H9 (cell line): ENCODE results near the gene SOX30. TPM values are rescaled to one million over a fixed set of nuclear protein-coding genes. Genes with fewer than 3 reads are reported as not detected.
"Not testable (repeated sequence)": the region's sequence is repeated elsewhere in the genome, so short reads cannot be mapped to it uniquely, and the experiment has no call there.

Source experiments
- DNase-seq: peaks from one replicate; pipeline ENCODE4 v3.0.0-alpha.2; 2017
- H2AFZ ChIP-seq: one replicate; pipeline ENCODE4 v1.6.1; 2013; ENCODE audit warnings: mild to moderate bottlenecking, low read length, control low read depth, moderate library complexity
- H2AK5ac ChIP-seq: 2 replicates; pipeline ENCODE4 v1.6.1; 2013; ENCODE audit warnings: low read length, control low read depth, mixed read lengths; ENCODE audit not compliant: insufficient read length
- H2BK120ac ChIP-seq: one replicate; pipeline ENCODE4 v1.6.1; 2013; ENCODE audit warnings: low read depth, mild to moderate bottlenecking, low read length, control low read depth, inconsistent platforms; ENCODE audit not compliant: poor library complexity, severe bottlenecking
- H2BK12ac ChIP-seq: 2 replicates; pipeline ENCODE4 v1.6.1; 2013; ENCODE audit warnings: low read length, control low read depth, mixed read lengths, low read depth; ENCODE audit not compliant: insufficient read length
- H2BK15ac ChIP-seq: 2 replicates; pipeline ENCODE4 v1.6.1; 2013; ENCODE audit warnings: low read depth, low read length, control low read depth
- H2BK20ac ChIP-seq: one replicate; pipeline ENCODE4 v1.6.1; 2013; ENCODE audit warnings: low read depth, mild to moderate bottlenecking, low read length, control low read depth, inconsistent platforms; ENCODE audit not compliant: poor library complexity, severe bottlenecking
- H2BK5ac ChIP-seq: 2 replicates; pipeline ENCODE4 v1.6.1; 2013; ENCODE audit warnings: low read length, control low read depth, mixed read lengths; ENCODE audit not compliant: insufficient read length
- H3K14ac ChIP-seq: 2 replicates; pipeline ENCODE4 v1.6.1; 2013; ENCODE audit warnings: low read length, control low read depth; ENCODE audit not compliant: insufficient read depth
- H3K18ac ChIP-seq: 2 replicates; pipeline ENCODE4 v1.6.1; 2013; ENCODE audit warnings: low read depth, mild to moderate bottlenecking, mixed read lengths, low read length, control low read depth; ENCODE audit not compliant: insufficient read length
- H3K23ac ChIP-seq: 2 replicates; pipeline ENCODE4 v1.6.1; 2013; ENCODE audit warnings: low read length, control low read depth, mixed read lengths, low read depth; ENCODE audit not compliant: insufficient read length
- H3K23me2 ChIP-seq: 2 replicates; pipeline ENCODE4 v1.6.1; 2013; ENCODE audit warnings: low read depth, mild to moderate bottlenecking, mixed read lengths, low read length, control low read depth; ENCODE audit not compliant: insufficient read length, poor library complexity, severe bottlenecking
- H3K27ac ChIP-seq: 2 replicates; pipeline ENCODE4 v1.5.1; 2013; ENCODE audit warnings: low read length, control low read depth, mixed read lengths, low read depth; ENCODE audit not compliant: insufficient read length
- H3K27me3 ChIP-seq: 2 replicates; pipeline ENCODE4 v1.6.1; 2013; ENCODE audit warnings: low read length, control low read depth, inconsistent platforms; ENCODE audit not compliant: insufficient read depth
- H3K4ac ChIP-seq: 2 replicates; pipeline ENCODE4 v1.6.1; 2013; ENCODE audit warnings: low read depth, mild to moderate bottlenecking, control low read depth, inconsistent platforms, low read length, moderate library complexity
- H3K4me1 ChIP-seq: 2 replicates; pipeline ENCODE4 v1.6.1; 2013; ENCODE audit warnings: low read length, control low read depth, inconsistent platforms; ENCODE audit not compliant: insufficient read depth
- H3K4me2 ChIP-seq: 2 replicates; pipeline ENCODE4 v1.6.1; 2013; ENCODE audit warnings: low read length, control low read depth, mixed read lengths; ENCODE audit not compliant: insufficient read length, insufficient read depth
- H3K56ac ChIP-seq: 2 replicates; pipeline ENCODE4 v1.6.1; 2013; ENCODE audit warnings: low read depth, mild to moderate bottlenecking, mixed read lengths, low read length, control low read depth; ENCODE audit not compliant: insufficient read length
- H3K79me1 ChIP-seq: 2 replicates; pipeline ENCODE4 v1.6.1; 2013; ENCODE audit warnings: low read depth, mild to moderate bottlenecking, moderate library complexity, low read length, control low read depth, inconsistent platforms; ENCODE audit not compliant: insufficient read depth, poor library complexity, severe bottlenecking
- H3K79me2 ChIP-seq: 2 replicates; pipeline ENCODE4 v1.6.1; 2013; ENCODE audit warnings: low read length, control low read depth, inconsistent platforms; ENCODE audit not compliant: insufficient read depth
- H3K9ac ChIP-seq: 2 replicates; pipeline ENCODE4 v1.6.1; 2013; ENCODE audit warnings: low read length, control low read depth, mixed read lengths; ENCODE audit not compliant: insufficient read length; ENCODE audit errors: extremely low read depth
- H3K9me3 ChIP-seq: one replicate; pipeline ENCODE4 v1.6.1; 2013; ENCODE audit warnings: low read depth, low read length, inconsistent platforms; ENCODE audit not compliant: control insufficient read depth
- H3T11ph ChIP-seq: one replicate; pipeline ENCODE4 v1.6.1; 2013; ENCODE audit warnings: mild to moderate bottlenecking, low read length, control low read depth, inconsistent platforms
- H4K20me1 ChIP-seq: one replicate; pipeline ENCODE4 v1.6.1; 2013; ENCODE audit not compliant: control insufficient read depth, insufficient read length, insufficient read depth
- H4K5ac ChIP-seq: 2 replicates; pipeline ENCODE4 v1.6.1; 2013; ENCODE audit warnings: low read depth, mild to moderate bottlenecking, mixed read lengths, low read length, control low read depth; ENCODE audit not compliant: insufficient read length
- H4K8ac ChIP-seq: replicated peaks from 2 replicates; pipeline ENCODE4 v1.6.1; 2013; ENCODE audit warnings: low read length, control low read depth, mixed read lengths, low read depth; ENCODE audit not compliant: insufficient read length
- H4K91ac ChIP-seq: 2 replicates; pipeline ENCODE4 v1.6.1; 2013; ENCODE audit warnings: low read depth, mild to moderate bottlenecking, moderate library complexity, mixed read lengths, low read length, control low read depth; ENCODE audit not compliant: insufficient read length
- H3K27ac Mint-ChIP-seq, 3 experiments: 2 replicates in 2 of 3; 3 replicates in 1 of 3; pipeline ENCODE4 v1.8.0; 2020 to 2021; ENCODE audit warnings: mixed read lengths in 3 of 3, mild to moderate bottlenecking in 1 of 3, moderate library complexity in 1 of 3
- H3K27me3 Mint-ChIP-seq: 2 replicates; pipeline ENCODE4 v1.8.0; 2021; ENCODE audit warnings: low read depth, mild to moderate bottlenecking, moderate library complexity, mixed read lengths
- H3K36me3 Mint-ChIP-seq, 3 experiments: 2 replicates in 2 of 3; 3 replicates in 1 of 3; pipeline ENCODE4 v1.8.0; 2020 to 2021; ENCODE audit warnings: low read depth in 3 of 3, mixed read lengths in 3 of 3; ENCODE audit not compliant: insufficient read depth in 1 of 3
- H3K4me1 Mint-ChIP-seq, 2 experiments: 2 replicates each; pipeline ENCODE4 v1.8.0; 2020; ENCODE audit warnings: mixed read lengths in 2 of 2
- H3K4me3 Mint-ChIP-seq, 2 experiments: 2 replicates in 1 of 2; 3 replicates in 1 of 2; pipeline ENCODE4 v1.8.0; 2020 to 2021; ENCODE audit warnings: mild to moderate bottlenecking in 2 of 2, mixed read lengths in 2 of 2, moderate library complexity in 1 of 2
- H3K9me3 Mint-ChIP-seq, 2 experiments: 2 replicates in 1 of 2; 3 replicates in 1 of 2; pipeline ENCODE4 v1.8.0; 2020; ENCODE audit warnings: mild to moderate bottlenecking in 2 of 2, mixed read lengths in 2 of 2, moderate library complexity in 1 of 2
- WGBS: extraction: QIAGEN DNeasy Blood & Tissue Kit; methylation state at CpG from one replicate; pipeline ENCODE4 v1.1.7; 2013; ENCODE audit warnings: missing lambda C conversion rate, low lambda C conversion rate, mixed read lengths; ENCODE audit not compliant: insufficient read length; ENCODE audit errors: extremely low coverage; 5-methylcytosine and 5-hydroxymethylcytosine counted together
- total RNA-seq: library from RNA; stranded (reverse); gene quantifications from 2 replicates; pipeline ENCODE4 v1.2.1, GENCODE V29; 2021
- TF ChIP-seq, protein P1 (sequence below): fragments of 200-600 bp; sonication (generic); conservative IDR thresholded peaks from 3 replicates; pipeline ENCODE4 v1.8.0; 2021; ENCODE audit warnings: antibody characterized with exemption, mild to moderate bottlenecking

Gene SOX30
- total RNA-seq, 1 experiment from 2014 or later: not detected

DNA sequence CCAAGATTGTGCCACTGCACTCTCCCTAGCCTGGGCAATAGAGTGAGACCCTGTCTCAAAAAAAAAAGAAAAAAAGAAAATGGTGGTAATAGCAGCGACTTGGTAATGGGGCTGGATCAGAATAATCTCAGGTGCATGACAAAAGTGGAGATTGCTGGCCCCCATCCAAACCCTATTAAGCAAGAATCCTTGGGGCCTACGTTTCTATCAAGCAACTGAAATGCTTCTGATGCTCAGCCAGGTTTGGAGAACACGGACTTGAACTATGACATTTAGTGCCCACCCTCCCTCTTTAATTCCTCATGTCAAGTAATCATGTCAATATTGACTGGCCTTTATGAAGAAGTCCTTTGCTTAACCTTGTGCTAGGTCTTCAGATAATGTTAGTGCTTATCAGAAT, 25.7 kb upstream of the SOX30 start:
- H2BK5ac ChIP-seq: no peak overlapping the region

DNA sequence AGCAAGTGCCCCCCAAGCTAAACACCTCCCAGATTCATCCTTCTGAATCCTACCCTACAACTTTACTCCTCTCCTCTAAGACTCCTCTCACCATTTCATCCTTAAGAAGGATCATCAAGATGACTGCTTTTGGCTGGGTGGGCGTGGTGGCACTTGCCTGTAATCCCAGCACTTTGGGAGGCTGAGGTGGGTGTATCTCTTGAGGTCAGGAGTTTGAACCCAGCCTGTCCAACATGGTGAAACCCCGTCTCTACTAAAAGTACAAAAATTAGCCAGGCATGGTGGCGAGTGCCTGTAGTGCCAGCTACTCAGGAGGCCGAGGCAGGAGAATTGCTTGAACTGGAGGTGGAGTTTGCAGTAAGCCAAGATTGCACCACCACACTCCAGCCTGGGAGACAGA, 22.1 kb upstream of the SOX30 start:
- H2AK5ac ChIP-seq, H2BK20ac ChIP-seq, H2BK120ac ChIP-seq, H2BK12ac ChIP-seq, H3K9ac ChIP-seq, H3K14ac ChIP-seq, H3K9me3 Mint-ChIP-seq, H4K91ac ChIP-seq, H3K27ac Mint-ChIP-seq, H2AFZ ChIP-seq, H3K4me1 ChIP-seq, DNase-seq, H3K23ac ChIP-seq, H3K36me3 Mint-ChIP-seq, H4K20me1 ChIP-seq, H3K27ac ChIP-seq, H4K8ac ChIP-seq, H3K9me3 ChIP-seq, H2BK15ac ChIP-seq, H2BK5ac ChIP-seq, H3T11ph ChIP-seq, H3K56ac ChIP-seq, H3K4ac ChIP-seq, H4K5ac ChIP-seq, H3K18ac ChIP-seq, H3K79me1 ChIP-seq, H3K4me3 Mint-ChIP-seq, H3K79me2 ChIP-seq, H3K4me2 ChIP-seq: not testable (repeated sequence)
- Histone ChIP-seq H3K27me3 (peaks cover 14% of the 10 kb centered on the region; the same call in 1 of the 2 replicates), H3K23me2 (peaks cover 11% of the 10 kb centered on the region)
- WGBS: no CpG with 5 or more reads among the region's 4 CpGs
- Mint-ChIP-seq H3K27me3 (peaks cover 40% of the 10 kb centered on the region), H3K4me1 (peaks cover 0 to 14% of the 10 kb centered on the region in 2 experiments; a peak in 2 of 4 replicates)

More for the DNA sequence above, 25.7 kb upstream of the SOX30 start:
- no peak overlapping the region for H3T11ph ChIP-seq
- no peak overlapping the region for H3K4ac ChIP-seq
- H2BK120ac ChIP-seq: no peak overlapping the region
- no peak overlapping the region for H3K14ac ChIP-seq
- no peak overlapping the region for H3K4me2 ChIP-seq
- no peak overlapping the region for H2BK12ac ChIP-seq
- H4K20me1 ChIP-seq: no peaks in the 10 kb centered on the region
- H2BK15ac ChIP-seq: no peak overlapping the region
- H3K27ac ChIP-seq: no peak overlapping the region
- no peak overlapping the region for H3K18ac ChIP-seq
- no CpG with 5 or more reads among the region's 3 CpGs for WGBS
- TF ChIP-seq, protein P1, sequence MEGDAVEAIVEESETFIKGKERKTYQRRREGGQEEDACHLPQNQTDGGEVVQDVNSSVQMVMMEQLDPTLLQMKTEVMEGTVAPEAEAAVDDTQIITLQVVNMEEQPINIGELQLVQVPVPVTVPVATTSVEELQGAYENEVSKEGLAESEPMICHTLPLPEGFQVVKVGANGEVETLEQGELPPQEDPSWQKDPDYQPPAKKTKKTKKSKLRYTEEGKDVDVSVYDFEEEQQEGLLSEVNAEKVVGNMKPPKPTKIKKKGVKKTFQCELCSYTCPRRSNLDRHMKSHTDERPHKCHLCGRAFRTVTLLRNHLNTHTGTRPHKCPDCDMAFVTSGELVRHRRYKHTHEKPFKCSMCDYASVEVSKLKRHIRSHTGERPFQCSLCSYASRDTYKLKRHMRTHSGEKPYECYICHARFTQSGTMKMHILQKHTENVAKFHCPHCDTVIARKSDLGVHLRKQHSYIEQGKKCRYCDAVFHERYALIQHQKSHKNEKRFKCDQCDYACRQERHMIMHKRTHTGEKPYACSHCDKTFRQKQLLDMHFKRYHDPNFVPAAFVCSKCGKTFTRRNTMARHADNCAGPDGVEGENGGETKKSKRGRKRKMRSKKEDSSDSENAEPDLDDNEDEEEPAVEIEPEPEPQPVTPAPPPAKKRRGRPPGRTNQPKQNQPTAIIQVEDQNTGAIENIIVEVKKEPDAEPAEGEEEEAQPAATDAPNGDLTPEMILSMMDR: no peak
- H3K23me2 ChIP-seq: no peaks in the 10 kb centered on the region
- no peak overlapping the region for H3K4me3 Mint-ChIP-seq
- DNase-seq: no peak
- H3K27ac Mint-ChIP-seq: no peak overlapping the region
- no peaks in the 10 kb centered on the region for H3K27me3 ChIP-seq
- no peak overlapping the region for H2AFZ ChIP-seq
- no peak overlapping the region for H2BK20ac ChIP-seq
- H3K27me3 Mint-ChIP-seq: peaks cover 5% of the 10 kb centered on the region
- H3K79me1 ChIP-seq: no peaks in the 10 kb centered on the region
- no peaks in the 10 kb centered on the region for H3K36me3 Mint-ChIP-seq
- no peak overlapping the region for H3K56ac ChIP-seq
- H4K91ac ChIP-seq: no peak overlapping the region
- H2AK5ac ChIP-seq: no peak overlapping the region
- H3K23ac ChIP-seq: no peak overlapping the region
- H3K9ac ChIP-seq: no peak overlapping the region
- no peaks in the 10 kb centered on the region for H3K9me3 Mint-ChIP-seq
- H3K79me2 ChIP-seq: no peaks in the 10 kb centered on the region
- H4K8ac ChIP-seq: no peak overlapping the region
- no peaks in the 10 kb centered on the region for H3K4me1 Mint-ChIP-seq
- H3K9me3 ChIP-seq: no peaks in the 10 kb centered on the region
- no peaks in the 10 kb centered on the region for H3K4me1 ChIP-seq
- H4K5ac ChIP-seq: no peak overlapping the region
